Superior temporal gyrus (tissue), 1 donor: Measurements from ENCODE around the gene GALNT17.
"Not testable (repeated sequence)": the region's sequence is repeated elsewhere in the genome, so short reads cannot be mapped to it uniquely, and the experiment has no call there.

Source experiments
- DNase-seq: peaks from one replicate; pipeline ENCODE4 v3.0.0-alpha.2; 2016; ENCODE audit errors: extremely low spot score

GALNT17 gene

DNA sequence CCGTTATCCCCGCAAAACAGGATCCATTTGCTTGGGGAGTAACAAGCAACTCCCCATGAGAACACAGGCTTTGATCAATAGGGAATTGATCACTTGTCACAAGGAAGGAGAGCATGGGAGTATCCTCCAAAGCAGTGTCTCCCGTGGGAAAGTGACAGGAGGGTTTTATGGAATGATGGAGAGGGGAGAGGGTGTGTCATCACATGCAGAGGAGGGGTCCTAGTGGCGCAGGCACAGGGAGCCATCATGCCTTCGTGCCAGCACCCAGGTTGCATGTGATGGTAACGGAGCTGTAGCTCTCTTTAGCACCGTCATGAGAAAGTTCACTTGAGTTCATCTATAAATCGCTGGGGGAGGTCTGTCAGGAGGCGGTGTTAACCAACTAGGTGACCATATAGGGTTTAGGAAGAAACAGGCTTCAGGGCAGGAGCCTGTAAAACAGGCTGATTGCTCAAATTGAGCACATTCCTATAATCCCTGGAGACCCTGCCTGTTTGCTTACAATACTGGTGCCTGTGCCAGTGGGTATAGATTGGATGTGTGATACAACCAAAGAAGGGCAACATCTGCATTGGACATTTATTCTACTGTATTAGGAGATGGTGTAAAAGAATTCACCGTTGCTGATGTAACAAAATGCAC is 428.5 kb downstream of the GALNT17 start:
- DNase-seq, result no peak

GRCh38 chr7:71563276-71563675 is 431.3 kb downstream of the GALNT17 start:
- DNase-seq, result no peak

DNA sequence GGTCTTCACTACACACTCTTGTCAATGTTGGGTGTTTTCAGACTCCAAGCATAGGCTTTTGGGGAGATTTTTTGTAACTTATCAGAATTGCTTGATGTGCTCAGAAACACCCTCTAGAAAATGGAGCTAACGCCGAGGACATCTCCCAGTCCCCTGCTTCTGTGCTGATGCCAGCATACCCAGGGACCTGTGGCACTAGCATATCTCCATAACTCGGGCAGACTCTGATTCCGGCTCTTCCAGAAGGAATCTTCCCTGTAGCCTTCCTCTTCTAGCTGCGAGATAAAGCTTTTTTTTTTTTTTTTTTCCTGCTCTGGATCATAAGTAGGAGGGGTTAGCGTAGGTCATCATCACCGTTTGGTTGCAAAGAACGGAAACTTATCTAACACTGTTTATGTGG is 434.4 kb downstream of the GALNT17 start:
- no peak for DNase-seq

- no peak for DNase-seq
Observed at GRCh38 chr7:71566991-71567390, 435.0 kb downstream of the GALNT17 start.

DNA sequence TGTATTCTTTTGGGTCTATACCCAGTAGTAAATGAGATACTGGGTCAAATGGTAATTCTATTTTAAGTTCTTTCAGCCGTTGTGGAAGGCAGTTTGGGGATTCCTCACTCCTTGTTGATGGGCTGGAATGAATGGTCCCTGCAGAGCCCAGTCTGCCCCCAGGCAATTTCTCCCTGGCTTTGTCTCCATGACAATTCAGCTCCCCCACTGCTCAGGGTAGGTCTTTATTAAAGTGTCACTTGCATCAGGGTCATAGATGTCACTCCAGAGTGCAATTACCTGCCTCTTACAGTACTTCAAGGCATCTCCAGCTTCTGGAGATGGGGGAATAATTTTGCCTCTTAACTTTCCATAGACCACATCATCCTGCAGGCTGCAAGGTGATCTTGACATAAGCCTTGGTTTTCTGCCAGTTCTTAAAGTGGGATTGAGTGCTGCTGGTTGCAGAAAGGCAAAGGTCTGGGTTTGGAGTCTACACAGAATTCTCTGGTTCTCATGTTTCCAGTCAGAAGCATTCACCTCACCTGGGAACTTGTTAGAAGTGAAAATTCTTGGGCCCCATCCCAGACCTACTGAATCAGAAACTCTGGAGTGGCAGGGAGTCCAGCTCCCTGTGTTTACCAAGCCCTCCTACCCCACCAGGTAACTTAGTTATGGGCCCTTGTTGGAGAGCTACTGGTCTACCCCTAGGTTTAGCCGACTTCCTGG is 442.4 kb downstream of the GALNT17 start:
- no peak for DNase-seq

DNA sequence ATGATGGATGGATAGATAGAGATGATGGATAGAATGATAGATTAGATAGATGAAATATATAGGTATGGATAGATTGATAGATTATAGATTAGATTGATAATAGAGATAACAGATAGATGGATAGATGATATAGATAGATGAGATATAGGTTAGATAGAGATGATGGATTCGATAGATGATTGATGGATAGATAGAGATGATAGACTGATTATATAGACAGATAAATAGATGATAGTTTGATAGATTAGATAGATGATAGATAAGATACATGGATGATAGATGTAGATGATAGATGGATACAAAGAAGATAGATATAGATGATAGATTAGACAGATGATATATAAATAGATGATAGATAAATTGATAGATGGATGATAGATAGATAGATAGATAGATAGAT is 448.1 kb downstream of the GALNT17 start:
- no peak for DNase-seq

- DNase-seq, result no peak
Observed at GRCh38 chr7:71584256-71584655, 452.3 kb downstream of the GALNT17 start.

- DNase-seq, result no peak
Observed at GRCh38 chr7:71591876-71592275, 459.9 kb downstream of the GALNT17 start.

DNA sequence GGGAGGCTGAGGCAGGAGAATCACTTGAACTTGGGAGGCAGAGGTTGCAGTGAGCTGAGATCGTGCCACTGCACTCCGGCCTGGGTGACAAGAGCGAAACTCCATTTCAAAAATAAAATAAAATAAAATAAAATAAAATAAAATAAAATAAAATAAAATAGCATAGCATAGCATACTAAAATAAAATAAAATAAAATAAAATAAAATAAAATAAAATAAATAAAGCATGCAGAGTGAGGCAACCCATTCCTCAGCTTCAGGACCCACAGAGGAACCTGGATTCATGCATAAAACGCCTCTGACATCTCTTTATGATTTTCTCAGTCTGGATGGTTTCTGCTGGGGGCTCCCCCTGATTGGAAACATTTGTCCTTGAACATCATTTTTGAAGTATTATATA is 460.4 kb downstream of the GALNT17 start:
- not testable (repeated sequence) for DNase-seq

DNA sequence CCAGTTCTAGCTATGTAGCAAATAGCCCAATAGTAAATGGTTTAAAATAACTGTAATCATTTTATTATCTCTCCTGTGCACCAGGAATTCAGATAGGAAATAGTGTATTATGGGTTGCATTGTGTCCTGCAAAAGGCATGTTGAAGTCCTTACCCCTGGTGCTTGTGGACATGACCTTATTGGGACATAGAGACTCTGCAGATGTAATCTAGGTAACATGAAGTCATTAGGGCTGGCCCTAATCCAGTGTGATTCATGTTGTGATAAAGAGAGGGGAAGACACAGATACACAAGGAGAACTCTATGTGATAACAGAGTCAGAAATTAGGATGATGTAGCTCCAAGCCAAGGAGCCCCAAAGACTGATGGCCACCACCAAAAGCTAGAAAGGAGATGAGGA is 462.8 kb downstream of the GALNT17 start:
- no peak for DNase-seq

DNA sequence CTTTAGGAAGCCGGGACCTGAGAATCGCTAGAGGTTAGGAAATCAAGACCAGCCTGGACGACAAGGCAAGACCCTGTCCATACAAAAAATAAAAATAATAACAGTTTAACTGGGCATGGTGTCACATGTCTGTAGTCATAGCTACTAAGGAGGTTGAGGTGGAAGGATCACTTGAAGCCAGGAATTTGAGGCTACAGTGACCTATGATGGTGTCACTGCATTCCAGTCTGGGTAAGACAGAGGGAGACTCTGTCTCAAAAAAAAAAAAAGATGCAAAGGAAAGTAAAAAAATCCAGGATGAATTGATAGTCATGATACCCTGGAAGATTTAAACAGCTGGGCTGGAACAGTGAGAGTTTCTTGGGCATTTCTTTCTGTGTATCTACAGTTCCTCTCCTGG is 463.2 kb downstream of the GALNT17 start:
- DNase-seq, result no peak

DNA sequence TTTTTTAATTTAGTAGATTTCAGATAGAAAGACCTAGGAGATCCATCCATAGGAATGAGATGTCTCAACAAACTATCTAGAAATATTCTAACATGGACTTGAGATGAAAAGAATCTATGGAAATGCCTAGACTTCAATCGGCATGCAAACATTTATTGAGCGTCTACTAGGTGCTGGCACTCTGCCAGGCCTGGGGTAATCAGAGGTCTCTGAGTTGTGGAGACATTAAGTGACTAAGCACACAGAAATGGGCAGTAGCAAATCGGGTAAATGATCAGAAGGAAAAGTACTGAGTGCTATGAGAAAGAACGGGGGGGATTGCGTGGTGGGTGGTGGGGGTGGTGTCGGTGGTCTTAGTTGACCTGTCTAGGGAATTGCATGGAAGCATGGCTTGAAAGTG is 466.6 kb downstream of the GALNT17 start:
- DNase-seq, result no peak

- no peak for DNase-seq
Observed at GRCh38 chr7:71601851-71602250, 469.9 kb downstream of the GALNT17 start.

DNA sequence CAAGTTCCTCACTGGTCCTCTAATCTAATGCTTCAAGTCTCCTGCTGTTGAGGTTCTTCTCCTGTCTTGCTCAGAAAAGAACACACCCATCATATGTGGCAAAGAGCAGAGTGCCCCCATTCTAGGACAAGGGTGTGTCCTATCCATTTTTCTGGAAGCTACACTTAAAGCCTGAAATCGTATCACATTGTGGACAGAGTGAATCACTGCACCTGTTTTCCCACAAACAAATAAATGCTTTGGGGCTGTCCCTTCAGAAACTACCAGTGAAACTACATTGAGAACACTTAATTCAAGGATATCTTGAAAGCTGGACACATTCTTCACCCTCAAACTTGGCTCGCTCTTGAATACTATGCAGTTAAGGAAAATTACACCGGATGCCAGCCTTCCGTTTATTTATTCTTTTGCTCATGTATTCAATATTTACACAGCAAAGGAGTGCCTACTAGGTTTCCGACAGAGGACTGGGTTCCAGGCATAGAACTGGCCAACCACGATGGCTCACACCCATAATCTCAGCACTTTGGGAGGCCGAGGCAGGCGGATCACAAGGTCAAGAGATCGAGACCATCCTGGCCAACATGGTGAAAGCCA is 473.0 kb downstream of the GALNT17 start:
- no peak for DNase-seq

DNA sequence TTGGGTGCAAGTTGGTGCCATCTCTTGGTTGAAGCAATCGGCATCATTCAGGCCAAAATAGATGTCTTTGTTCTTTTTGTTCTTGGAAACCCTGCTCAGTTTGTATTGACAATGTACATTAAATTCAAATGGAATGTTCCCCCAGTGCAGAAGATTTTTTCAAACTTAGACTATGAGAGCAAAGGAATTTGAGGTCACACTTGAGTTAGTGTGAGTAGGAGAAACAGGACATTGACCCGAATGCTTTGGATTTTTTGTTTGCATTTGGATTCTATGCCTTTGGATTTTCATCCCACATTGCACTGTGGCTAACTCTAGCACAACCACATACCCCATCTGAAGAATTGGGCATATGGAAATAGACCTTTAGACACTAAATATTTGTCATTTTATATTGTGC is 480.0 kb downstream of the GALNT17 start:
- DNase-seq, result peak; percentile 47

- peak; percentile 55 for DNase-seq
Observed at GRCh38 chr7:71612911-71613310, 481.0 kb downstream of the GALNT17 start.

DNA sequence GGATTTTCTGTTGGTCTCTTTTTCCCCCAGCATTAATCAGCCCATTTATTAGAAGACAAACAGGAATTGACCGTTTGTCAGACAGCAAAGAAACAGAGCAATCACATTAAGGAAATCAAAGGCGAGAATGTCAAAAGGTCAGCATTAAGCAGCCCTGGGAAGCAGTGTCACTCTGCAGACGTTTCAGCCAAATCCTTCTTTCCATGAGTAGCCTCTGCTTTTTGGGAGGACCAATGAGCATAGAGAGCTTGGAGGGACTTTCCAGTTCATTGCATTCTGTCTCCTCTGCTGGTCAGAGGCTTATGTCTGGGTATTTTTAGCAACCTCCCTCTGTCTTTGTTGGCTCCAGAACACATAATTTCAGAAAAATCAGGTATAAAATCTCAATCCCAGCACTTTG is 481.4 kb downstream of the GALNT17 start:
- no peak for DNase-seq

GRCh38 chr7:71615017-71615416 is 483.1 kb downstream of the GALNT17 start:
- DNase-seq, result no peak

DNA sequence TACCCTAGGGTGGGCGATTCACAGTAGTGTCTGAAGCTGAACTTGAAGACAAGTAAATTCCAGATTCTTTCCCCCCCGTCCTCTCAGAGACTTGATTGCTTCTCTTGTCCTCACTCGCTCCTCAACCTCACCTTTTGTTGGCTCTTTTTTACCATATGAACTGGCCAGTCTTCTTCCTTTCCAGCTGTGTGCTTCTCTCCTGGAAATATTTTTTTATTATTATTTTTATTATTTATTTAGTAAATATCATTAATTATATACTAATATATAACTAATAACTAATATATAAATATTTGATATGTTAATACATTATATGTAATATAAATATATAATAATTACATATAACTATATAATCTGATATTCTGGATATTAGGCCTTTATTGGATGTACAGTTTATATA is 484.3 kb downstream of the GALNT17 start:
- DNase-seq, result no peak

- DNase-seq, result no peak
Observed at GRCh38 chr7:71618278-71618677, 486.3 kb downstream of the GALNT17 start.

GRCh38 chr7:71625545-71625944 is 493.6 kb downstream of the GALNT17 start:
- DNase-seq, result no peak

DNA sequence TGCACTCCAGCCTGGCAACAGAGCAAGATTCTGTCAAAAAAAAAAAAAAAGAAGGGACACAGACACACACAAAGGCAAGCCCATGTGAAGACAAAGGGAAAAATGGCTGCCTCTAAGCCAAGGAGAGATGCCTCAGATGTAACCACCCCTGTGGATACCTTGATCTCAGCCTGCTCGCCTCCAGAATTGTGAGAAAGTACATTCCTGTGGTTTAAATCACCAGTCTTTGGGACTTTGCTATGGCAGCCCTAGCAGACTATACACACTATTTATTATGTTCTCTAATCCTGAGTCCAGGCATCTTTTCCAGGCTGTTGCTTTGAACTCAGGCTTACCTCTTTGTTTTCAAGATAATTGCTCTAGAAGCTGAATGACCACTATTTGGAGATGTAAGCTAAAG is 494.3 kb downstream of the GALNT17 start:
- no peak for DNase-seq

GRCh38 chr7:71627651-71628050 is 495.7 kb downstream of the GALNT17 start:
- no peak for DNase-seq
